Medulla oblongata (tissue), 1 donor: ENCODE data around the gene CAPS2.
"Not testable (repeated sequence)": the region's sequence is repeated elsewhere in the genome, so short reads cannot be mapped to it uniquely, and the experiment has no call there.

Experiments used
- DNase-seq: peaks from one replicate; pipeline ENCODE4 v3.0.0-alpha.2; 2015; ENCODE audit errors: extremely low spot score

Gene CAPS2

DNA sequence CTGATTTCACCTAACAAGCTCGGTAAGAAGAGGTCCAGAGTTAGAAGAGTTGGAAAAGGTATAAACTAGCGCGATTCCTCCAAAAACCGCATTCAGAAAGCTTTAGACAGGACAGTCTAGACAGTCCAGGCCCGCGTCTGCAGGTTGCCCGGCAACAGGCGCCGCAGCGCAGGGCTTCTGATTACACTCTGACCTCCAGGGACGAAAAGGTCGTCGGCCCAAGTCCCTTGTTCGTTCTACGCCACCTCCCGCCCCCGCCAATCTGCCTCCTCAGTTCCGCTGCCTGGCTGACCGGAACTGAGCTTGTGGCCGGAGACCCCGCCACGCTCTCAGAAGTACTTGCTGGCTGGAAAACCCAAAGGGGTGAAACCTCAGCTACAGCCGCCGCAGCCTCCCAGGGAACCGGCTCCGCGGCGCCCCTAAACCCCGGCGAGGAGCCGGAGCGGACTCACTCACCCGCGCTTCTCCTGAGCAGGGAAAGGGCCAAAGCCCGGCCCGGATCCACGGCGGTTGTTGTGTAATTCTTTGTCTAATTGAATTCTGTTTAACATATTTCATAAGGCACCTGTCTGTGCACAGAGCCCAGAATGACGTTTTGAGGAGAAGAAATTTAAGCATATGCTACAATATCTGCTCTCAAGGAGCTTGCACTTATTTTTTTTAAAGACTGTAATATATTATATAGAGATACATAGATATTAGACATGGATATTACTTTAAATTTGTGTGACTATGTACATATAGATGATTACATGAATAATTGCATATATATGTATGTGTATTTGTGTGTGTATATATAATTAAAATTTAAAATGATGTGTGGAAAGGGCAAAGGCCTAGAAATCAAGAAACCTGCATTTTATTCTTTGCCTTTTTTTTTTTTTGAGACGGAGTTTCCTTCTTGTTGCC, at the start of gene CAPS2:
Gene CAPS2 (minus strand): TSS at position 407 of the 909 bp plus-strand sequence. CDS start 3,826 bp downstream, outside the sequence.
- peak; percentile 73 for DNase-seq

DNA sequence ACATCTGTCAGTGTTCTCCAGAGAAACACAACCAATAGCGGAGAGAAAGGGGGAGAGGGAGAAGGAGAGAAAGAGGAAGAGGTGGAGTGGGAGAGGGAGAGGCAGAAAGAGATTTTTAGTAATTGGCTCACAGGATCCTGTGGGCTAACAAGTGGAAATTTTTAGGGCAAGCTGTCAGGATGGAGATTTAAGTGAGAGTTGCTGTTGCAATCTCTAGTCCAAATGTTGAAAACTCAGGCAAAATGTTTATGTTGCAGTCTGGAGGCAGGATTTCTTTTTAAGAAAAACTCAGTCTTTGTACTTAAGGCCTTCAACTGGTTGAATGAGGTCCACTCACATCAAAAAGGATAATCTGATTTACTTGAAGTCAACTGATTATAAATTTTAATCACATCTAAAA, 48.2 kb upstream of the CAPS2 start:
- DNase-seq = no peak

DNA sequence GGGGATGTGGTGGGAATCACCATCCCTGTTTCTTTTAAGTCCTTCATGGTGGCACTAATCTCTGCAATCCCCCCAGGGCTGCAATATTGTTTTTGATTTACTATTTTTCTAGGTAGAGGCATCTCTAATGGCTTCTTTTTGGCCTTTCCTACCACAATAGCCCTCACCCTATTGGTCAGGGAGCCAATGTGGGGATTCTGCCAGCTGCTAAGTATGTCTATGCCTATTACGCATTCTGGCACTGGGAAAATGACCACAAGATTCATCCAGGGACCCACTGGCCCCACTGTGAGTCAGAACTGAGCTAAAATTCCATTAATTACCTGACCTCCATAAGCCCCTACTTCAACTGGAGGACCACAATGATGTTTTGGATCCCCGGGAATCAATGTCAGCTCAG, 44.8 kb upstream of the CAPS2 start:
- DNase-seq = no peak

DNA sequence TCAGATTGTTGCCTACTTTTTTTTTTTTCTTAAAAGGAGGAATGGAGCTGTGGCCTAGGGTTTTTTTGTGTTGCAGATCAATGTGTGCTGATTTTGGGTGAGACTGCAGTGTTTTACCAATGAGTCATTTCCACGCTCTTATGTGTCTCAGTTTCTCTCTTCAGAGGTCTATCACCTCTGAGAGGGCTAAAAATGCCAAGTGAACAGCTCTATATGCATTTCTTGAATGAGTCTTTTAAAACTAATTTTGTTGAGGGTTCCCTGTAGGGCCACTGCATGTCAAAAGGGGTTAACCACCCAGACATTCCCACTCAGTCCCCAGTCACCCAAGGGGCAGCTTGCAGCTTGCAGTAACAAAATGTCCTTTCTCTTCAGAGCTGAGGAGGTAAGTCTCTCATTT, 36.5 kb upstream of the CAPS2 start:
- no peak for DNase-seq

DNA sequence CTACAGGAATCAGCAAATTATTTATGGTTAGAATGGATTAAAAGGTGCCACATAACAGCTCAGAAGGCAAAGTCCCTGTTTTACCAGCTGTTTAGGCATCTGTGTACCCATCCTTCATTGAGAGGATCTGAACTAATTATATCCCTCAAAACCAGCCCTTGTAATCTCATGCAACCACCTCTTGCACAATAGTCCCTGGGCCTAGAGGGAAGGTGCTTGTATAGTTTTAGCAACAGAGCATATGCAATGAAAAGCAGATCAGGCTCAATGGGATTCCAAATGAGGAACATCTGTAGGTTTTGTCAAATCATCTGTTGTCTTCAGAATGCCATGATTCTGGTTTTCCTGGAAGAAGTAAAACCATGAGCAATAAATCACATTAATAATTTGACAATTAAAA, 34.8 kb upstream of the CAPS2 start:
- no peak for DNase-seq

DNA sequence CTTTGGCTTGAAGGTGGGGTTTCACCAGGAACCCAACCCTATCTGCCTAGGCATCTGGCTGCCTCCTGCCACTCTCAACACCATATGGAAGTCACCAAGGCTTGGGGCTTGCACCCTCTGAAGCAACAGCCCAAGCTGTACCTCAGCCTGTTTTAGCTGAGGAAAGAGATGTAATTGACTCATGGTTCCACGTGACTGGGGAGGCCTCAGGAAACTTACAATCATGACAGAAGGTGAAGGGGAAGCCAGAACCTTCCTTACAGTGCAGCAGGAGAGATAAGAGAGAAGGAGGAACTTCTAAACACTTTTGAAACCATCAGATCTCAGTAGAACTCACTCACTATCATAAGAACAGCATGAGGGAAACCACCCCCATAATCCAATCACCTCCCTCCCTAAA, 31.3 kb upstream of the CAPS2 start:
- DNase-seq = no peak

DNA sequence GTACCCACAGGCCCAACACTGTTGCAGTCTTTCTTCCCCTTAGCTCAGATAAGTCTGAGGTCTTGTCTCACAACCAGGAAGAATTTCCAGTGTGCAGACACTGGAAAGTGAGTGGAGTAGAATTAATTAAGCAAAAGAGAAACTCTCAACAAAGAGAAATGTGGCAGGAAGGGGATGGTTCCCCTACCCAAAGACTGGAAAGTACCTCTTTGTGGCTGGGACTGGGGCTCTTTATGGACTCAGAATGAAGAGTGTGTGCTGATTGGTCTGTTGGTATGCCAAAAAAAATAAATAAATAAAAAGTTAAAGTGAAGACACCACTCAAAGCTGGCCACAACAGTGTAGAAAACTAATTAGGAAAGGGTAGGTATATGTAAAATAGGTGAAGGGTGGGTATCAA, 30.8 kb upstream of the CAPS2 start:
- DNase-seq = no peak

DNA sequence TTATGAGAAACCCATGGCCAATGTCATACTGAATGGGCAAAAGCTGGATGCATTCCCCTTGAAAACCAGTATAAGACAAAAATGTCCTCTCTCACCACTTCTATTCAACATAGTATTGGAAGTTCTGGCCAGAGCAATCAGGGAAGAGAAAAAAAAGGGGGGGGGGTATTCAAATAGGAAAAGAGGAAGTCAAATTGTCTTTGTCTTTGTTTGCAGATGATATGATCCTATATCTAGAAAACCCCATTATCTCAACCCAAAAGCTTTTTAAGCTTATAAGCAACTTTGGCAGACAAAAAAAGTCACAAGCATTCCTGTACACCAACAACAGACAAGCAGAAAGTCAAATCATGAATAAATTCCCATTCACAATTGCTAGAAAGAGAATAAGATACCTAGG, 23.9 kb upstream of the CAPS2 start:
- no peak for DNase-seq

DNA sequence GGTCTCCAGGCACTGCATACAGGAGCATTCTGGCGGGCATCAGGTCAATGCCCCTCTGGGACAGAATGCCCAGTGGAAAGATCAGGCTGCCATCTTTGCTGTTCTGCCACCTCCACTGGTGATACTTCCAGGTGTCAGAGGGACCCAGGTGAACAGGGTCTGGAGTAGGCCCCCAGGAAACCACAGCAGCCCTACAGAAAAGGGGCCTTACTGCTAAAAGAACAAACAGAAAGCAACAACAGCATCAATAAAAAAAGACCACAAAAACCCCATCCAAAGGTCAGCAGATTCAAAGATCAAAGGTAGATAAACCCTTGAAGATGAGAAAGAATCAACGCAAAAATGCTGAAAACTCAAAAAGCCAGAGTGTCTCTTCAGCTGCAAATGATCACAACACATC, 20.3 kb upstream of the CAPS2 start:
- no peak for DNase-seq

DNA sequence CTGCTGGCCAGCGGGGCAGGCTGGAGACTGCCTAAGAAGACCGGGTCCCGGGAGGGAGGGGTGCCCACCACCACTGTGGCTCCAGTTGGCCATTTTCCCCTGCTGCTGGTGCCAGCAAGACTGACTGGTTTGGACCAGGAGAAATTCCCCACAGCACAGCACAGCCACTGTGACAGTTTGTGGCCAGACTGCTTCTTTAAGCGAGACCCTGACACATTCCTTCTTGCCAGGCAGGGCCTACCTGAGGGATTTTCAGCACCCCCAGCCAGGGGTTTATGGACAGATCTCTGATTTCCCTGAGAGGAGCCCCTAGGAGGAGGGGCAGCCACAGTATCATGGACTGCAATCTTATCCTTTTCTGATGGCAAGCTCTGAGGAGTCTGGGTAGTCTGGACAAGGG, 19.8 kb upstream of the CAPS2 start:
- no peak for DNase-seq

DNA sequence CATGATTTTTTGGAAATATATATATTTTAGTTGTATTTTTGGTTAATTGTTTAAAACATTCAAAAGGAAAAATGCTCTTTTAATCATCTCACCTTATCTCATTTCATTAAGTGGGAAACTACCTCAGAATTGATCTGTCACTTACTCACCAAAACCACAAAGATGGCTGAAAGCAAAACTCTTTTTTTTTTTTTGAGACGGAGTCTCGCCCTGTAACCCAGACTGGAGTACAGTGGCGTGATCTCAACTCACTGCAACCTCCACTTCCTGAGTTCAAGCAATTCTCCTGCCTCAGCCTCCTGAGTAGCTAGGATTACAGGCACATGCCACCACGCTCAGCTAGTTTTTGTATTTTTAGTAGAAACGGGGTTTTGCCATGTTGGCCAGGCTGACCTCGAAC, 16.1 kb upstream of the CAPS2 start:
- DNase-seq = not testable (repeated sequence)

DNA sequence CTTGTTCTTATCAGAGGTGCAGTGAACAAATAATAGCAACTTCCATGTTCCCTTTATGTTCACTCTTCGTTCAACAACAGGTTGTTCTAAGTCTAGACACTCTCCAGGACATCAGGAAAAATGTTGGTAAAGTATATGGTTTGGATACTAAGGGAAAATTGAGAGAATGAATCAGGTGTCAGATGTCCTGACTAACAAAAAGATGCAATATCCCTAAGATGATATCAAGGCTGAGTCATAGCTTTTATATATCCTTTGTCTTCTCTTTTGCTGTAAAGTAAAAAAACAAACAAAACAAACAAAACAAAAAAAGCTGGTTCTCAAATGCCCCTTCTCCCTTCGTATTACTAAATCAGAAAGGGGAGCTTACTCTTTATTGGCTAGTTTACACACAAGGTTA, 15.4 kb upstream of the CAPS2 start:
- no peak for DNase-seq

DNA sequence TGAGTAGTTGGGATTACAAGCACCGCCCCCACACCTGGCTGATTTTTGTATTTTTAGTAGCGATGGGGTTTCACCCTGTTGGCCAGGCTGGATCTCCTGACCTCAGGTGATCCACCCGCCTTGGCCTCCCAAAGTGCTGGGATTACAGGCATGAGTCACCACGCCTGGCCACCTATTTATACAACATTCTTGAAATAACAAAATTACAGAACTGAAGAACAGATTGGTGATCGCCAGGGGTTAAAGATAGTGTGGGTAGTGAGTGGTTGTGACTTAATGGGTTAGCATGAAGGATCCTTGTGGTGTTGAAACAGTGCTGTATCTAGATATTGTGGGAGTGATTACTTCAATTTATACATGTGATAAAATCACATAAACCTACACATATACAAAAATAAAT, 11.7 kb upstream of the CAPS2 start:
- DNase-seq = no peak

DNA sequence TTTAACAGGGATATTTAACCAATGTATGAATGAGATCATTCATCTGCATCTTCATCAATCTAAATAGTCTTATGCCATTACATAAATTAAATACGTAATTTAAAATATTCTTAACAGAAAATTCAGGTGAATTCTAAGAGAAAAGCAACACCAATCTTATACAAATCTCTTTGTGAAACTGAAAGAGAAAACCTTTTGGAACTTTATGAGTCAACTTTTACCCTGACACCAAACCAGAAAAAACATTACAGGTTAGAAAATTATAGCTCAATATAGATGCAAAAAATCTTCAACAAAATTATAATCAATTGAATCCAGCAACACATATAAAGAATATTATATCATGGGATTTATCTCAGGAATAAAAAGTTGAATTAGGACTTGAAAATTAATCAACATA, 7.8 kb upstream of the CAPS2 start:
- no peak for DNase-seq

DNA sequence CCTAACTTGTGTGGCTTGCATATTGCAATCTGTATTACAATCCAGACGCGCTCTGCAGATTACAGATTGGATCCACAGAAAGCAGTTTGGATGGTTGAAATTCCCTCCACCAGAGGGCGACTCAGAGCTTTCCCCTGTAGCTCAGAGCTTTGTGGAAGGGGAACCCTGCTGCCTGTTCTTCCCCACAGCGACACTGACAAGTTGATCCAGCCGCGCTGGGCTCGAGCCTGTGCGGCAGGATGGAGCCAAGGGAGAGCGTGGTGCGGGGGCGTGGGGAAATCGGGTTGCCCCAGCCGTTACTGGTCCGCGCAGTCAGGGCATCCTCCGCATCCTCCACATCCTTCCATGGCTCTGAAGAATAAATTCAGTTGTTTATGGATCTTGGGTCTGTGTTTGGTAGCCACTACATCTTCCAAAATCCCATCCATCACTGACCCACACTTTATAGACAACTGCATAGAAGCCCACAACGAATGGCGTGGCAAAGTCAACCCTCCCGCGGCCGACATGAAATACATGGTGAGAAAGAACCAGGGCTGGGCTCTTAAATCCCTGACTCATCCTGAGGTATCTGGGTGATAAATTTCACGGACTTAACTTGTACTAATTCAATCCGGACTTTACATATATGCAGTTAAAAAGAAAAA, 4.4 kb upstream of the CAPS2 start, which contains the start of gene GLIPR1L1:
Gene GLIPR1L1 (plus strand): TSS at position 287 of the 647 bp plus-strand sequence. CDS start 59 bp downstream, at position 346.
- DNase-seq = peak; percentile 97

DNA sequence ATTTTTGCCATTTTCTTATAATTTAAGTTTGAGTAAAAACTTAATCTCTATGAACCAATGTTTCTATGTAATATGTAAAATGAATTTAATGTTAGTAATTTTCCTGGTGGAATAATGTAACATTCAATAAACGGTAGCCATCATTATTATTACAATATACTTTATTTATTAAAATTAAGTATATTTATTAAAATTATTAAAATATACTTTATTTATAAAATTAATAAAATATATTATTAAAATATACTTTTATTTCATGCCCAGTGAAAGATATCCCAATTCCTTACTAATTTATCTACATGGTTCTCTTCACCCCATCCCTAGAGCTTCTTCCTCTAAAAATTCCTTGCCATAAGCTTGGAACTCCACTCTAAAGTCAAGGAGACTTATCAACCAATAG, 2.5 kb downstream of the CAPS2 start:
- DNase-seq = no peak

DNA sequence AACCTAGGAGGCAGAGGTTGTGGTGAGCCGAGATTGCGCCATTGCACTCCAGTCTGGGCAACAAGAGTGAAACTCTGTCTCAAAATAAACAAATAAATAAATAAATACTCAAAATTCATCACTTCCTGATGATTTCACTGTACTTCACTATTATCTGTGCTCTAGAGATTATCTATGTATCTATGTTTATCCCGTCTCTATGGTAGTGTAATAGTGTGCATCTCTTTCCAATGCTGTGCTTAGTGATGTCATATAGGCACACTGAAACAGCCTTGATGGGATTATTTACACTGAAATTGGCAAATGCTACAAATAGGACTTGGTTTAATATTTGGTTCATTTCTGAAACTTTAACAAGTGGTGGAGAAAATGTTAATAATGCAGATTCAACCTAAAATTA, 6.5 kb downstream of the CAPS2 start:
- no peak for DNase-seq

DNA sequence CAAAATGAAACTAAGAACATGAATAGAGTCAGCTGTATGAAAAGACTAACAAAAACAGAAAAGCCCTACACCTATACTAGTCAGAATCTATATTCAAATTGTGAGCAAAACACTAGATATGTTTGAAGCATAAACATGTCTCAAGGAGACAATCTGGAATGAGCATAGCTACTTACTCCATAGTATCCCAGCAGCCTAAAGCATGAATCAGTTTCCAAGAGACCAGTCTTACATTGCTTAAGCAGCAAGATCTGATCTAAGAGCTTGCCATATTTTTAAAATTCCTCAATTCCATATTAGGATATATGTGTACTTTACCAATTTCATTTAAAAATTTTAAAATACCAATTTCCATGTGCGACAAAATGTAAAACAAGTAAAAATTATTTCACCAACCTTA, 7.7 kb downstream of the CAPS2 start:
- no peak for DNase-seq

DNA sequence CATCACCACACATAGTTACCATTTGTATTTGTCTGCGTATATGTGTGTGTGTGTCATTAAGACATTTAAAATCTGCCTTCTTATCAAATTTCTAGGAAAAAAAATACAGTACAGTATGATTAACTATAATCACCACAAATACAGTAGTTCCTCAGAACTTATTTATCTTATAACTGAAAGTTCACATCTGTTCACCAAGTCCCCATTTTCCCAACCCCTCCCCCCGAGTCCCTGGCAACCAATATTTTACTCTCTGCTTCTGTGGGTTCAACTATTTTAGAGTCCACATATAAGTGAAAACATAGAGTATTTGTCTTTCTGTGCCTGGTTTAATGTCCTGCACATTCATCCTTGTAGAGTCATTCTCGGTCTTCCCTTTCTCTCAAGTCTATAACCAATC, 12.3 kb downstream of the CAPS2 start:
- no peak for DNase-seq

DNA sequence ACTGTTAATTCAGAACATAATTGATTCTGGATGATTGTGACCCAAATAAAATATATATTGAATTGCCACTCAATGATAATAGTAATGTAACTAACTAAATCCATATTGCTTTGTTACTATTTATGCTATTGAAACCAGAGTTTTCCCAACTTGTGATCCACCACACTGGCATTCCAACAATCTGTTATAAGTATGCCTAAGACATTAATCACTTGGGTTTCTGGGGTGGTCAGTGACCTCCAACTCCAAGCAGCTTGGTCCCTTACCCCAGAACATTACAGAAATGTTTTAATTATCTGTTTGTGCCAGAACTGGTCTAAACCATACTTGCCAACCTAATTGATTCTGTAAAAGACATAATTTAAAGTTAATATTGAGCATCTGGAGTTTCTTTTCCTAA, 14.6 kb downstream of the CAPS2 start:
- no peak for DNase-seq

DNA sequence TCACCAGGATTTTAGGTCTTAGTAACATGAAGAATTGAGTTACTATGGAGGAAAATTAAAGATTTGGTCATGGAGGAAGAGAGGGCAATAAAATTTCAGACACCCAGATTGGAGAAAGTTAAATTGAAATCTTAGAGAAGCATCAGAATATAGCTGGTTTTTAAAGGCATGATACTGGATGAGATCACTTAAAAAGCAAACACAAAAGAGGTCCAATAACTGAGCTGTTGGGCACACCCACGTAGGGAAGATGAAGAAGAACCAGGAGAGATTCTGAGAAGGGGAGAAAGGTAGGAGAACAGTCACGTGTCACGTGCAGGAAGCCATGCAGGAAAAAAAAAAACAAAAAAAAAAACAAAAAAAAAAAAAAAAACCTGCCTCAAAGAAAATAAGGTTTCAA, 18.8 kb downstream of the CAPS2 start:
- no peak for DNase-seq

DNA sequence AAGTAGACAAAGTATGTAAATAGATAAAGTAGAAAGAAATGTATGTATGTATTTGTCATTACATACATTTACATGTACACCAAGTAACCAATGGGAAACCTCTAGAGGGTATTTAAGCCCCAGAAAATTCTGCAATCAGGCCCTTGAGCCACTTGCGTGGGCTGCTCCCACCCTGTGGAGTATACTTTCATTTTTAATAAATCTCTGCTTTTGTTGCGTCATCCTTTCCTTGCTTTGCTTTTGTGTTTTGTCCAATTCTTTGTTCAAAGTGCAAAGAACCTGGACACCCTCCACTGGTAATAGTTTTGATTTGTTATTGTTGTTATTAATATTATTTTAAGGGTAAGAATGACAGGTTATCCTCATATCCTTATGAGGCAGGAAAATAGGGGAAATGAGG, 21.8 kb downstream of the CAPS2 start:
- DNase-seq = no peak
